Suppressor macrophage treated with lipopolysaccharide for 4 hours (primary cell): ENCODE measurements around the gene DCP1A.
"Not testable (repeated sequence)": the region's sequence is repeated elsewhere in the genome, so short reads cannot be mapped to it uniquely, and the experiment has no call there.

Source experiments
- DNase-seq: peaks from one replicate; pipeline ENCODE4 v3.0.0-alpha.2; 2020

Gene DCP1A

GRCh38 chr3:53347261-53348064 lies at the start of gene DCP1A:
Gene DCP1A (minus strand): TSS chr3:53347543. CDS start chr3:53347517, 26 bp downstream.
- DNase-seq: peak; percentile 97

DNA sequence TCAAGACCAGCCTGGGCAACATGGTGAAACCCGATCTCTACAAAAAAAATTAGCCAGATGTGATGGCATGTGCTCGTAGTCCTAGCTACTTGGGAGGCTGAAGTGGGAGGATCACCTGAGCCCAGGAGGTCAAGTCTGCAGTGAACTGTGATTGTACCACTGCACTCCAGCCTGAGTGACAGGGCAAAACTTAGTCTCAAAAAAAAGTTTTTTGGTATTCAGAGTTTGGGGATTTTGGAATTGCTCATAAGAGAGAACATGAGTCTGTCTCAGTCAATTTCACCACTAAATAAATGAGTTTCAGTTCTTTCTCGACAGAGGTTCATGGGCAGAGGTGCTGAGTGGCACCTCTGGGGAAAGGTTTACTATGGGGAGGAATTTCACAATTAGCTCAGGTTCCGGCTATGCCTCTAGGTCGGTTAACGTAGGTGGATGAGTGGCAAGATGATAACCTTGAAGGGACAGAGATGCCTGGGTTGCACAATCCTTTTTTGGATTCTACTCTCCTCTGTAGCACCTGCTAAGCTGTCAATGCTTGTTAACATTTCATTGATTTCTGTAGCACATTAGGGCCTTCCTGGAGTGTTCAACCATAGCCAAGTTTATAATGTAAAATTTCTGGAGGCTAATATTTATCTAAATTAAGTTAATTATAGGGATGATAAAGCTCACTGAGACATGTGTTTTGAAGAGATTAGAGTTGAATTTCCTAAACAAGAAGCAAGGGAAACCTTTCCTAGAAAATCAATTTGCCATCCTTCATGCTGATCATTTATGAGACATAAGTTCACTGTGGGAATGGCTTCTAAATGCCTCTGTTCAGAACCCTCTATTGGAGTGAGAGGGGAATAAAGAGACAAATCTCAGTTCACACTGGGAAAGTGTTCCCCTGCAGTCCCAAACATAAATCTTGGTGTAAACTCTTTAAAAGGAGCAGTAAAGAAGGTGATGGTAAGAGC lies 37.4 kb upstream of the DCP1A start:
- no peak for DNase-seq

DNA sequence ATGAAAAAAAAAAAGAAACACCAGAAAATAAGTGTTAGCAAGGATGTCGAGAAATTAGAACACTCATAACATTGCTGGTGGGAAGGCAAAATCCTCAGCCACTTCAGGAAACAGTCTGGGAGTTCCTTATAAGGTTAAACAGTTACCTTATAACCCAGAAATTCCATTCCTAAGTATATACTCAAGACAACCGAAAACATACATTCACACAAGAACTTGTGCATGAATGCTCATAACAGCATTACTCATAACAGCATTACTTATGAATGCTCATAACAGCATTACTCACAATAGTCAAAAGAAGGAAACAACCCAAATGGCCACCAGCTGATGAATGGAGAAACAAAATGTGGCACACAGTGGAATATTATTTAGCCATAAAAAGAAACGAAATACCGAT lies 34.8 kb upstream of the DCP1A start:
- no peak for DNase-seq

DNA sequence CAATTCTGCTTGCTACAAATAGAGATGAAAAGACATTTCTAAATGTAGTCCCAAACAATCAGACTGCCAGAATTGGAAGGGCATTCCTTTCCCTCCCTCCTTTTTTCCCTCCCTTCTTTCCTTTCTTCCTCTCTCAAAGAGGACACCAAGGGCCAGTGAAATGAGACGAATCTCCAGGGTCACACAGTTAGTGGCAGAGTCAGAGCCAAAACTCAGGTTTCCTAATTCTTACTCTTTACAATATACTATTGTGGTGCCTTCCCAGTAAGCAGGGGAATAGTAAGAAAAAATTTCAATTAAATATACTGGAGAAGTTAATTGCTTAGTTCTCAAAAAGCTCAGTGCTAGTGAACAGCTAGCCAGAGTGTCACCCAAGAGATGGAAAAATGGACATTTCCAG lies 33.0 kb upstream of the DCP1A start:
- no peak for DNase-seq

- no peak for DNase-seq
These were observed 32.6 kb upstream of the DCP1A start for GRCh38 chr3:53379898-53380297.

GRCh38 chr3:53377794-53378193 lies 30.5 kb upstream of the DCP1A start:
- no peak for DNase-seq

- no peak for DNase-seq
These were observed 29.3 kb upstream of the DCP1A start for GRCh38 chr3:53376679-53377078.

- peak; percentile 81 for DNase-seq
These were observed 27.7 kb upstream of the DCP1A start for GRCh38 chr3:53375019-53375418.

DNA sequence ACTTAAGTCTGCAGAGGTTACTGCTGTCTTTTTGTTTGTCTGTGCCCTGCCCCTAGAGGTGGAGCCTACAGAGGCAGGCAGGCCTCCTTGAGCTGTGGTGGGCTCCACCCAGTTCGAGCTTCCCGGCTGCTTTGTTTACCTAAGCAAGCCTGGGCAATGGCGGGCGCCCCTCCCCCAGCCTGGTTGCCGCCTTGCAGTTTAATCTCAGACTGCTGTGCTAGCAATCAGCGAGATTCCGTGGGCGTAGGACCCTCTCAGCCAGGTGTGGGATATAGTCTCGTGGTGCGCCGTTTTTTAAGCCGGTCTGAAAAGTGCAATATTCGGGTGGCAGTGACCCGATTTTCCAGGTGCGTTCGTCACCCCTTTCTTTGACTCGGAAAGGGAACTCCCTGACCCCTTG lies 23.4 kb upstream of the DCP1A start:
- DNase-seq: not testable (repeated sequence)

- peak; percentile 8 for DNase-seq
These were observed 14.5 kb upstream of the DCP1A start for GRCh38 chr3:53361852-53362251.

DNA sequence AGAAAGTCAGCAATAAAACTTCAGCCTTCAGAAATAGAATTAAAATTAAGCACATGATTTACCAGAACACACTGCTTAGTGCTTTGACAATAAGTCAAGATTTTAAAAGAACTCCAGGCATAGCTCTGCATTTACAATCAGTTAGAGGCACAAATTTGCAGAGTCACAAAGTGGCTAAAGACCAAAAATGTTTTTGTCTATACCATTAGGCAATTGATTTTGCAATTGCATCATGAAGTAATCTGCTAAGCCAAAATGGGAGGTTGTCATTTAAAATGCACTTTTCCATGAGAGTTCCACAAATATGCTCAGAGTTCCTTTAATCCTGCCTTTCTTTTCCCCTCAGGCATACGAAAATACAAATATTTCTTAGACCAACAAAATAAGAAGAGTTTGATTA lies 10.1 kb upstream of the DCP1A start:
- peak; percentile 33 for DNase-seq

DNA sequence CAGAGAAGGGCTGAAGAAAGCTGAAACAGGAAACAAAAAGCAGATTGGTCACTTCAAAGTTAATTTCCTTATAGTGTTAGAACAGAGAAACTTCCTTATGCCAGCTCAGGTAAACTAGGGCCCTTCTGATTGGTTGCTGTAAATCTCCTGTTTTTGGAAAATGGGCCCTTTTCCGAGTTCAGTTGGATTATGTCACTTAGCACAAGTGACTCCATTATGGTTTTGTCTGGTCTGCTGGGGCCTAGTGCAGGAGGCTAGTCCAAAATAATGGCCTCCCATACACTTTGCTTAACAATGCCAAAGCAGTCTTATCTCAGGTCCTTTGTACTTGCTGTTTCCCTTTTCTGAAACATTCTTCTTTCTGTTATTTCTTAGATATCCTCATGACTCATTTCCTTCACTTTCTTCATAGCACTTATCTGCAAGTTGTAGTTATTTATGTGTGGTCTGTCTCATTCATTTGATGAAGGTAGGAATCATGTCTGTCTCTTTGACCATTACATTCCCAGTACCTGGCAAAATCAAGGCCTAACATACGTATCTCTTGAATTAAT lies 7.7 kb upstream of the DCP1A start:
- no peak for DNase-seq

- no peak for DNase-seq
These were observed 5.9 kb upstream of the DCP1A start for GRCh38 chr3:53353202-53353601.

GRCh38 chr3:53350652-53351051 lies 3.3 kb upstream of the DCP1A start:
- DNase-seq: peak; percentile 53

DNA sequence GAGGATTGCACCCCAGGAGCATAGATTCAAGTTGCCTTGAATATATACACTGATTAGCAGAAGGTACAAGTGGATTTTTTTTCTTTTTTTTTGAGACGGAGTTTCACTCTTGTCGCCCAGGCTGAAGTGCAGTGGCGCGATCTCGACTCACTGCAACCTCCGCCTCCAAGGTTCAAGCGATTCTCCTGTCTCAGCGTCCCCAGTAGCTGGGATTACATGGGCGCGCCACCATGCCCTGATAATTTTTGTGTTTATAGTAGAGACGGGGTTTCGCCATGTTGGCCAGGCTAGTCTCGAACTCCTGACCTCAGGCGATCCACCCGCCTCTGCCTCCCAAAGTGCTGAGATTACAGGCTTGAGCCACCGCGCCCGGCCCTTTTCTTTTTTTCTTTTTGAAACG lies 775 bp upstream of the DCP1A start:
- DNase-seq: not testable (repeated sequence)

- DNase-seq: peak; percentile 36
These were observed 452 bp downstream of the DCP1A start for GRCh38 chr3:53346922-53347260.

GRCh38 chr3:53346514-53346913 lies 829 bp downstream of the DCP1A start:
- peak; percentile 36 for DNase-seq

GRCh38 chr3:53342353-53342752 lies 5.0 kb downstream of the DCP1A start:
- DNase-seq: no peak

- DNase-seq: no peak
These were observed 10.0 kb downstream of the DCP1A start for GRCh38 chr3:53337167-53337940.

- no peak for DNase-seq
These were observed 12.6 kb downstream of the DCP1A start for GRCh38 chr3:53334742-53335141.

DNA sequence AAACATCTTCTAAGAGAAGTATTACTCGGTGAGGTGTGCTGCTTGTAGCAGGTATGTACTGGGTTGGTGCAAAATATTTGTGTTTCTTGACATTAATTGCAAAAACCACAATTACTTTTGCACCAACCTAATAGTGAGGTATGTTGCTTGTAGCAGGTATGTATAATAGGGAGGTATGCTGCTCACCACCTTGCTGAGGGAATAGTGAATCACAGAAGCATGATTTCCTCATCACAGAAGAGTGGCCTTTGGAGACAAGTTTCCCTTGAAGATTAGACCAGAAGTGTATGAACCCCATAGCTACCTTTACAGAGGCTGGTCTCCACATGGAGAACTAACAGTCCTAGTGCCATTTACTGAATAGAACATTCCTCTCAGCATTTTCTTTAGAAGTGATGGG lies 15.5 kb downstream of the DCP1A start:
- DNase-seq: no peak

DNA sequence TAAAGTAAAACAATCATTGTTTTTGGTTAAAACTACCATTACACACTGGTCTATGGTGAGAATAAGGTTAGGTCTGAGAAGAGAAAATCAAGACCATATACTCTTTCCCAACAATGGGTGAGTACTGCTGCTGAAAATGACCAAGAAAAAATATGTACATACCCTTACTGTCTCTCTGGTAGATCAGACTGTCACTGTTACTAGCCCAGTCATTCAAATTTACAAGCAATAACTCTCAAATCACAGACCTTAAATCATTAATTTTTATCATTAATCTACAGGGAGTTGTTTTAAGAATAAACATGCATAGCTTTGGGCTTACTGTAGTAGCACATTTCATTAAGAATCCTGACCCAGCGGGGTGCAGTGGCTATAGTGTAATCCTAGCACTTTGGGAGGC lies 17.4 kb downstream of the DCP1A start:
- no peak for DNase-seq

DNA sequence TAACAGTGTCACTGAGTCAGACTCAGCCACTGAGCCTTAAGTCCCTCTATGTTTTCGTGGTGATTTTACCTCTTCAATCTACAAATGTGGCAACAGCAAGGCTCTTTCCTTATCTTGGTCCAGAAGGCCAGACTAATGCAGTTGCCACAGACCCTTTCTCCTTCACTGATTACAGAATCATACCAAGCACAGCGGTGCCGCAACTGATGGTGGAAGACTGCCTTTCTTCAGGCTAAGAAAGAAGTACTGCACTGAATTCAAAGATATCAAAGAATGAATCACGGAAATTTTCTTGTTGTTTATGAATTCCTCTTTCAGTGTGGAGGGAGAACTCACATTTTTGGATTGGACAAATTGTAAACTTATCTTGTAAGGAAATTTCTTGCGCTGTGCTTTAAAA lies 18.6 kb downstream of the DCP1A start:
- DNase-seq: no peak
